Kasumi-1 (cell line): ENCODE data around the gene OTOF.

Experiments used
- DNase-seq, 2 experiments: peaks; one replicate each; lab custom pipeline; 2025; lab: John Stamatoyannopoulos, UW

Gene OTOF

GRCh38 chr2:26453421-26454329 lies 24.2 kb downstream of the OTOF start:
- no peak for DNase-seq

DNA sequence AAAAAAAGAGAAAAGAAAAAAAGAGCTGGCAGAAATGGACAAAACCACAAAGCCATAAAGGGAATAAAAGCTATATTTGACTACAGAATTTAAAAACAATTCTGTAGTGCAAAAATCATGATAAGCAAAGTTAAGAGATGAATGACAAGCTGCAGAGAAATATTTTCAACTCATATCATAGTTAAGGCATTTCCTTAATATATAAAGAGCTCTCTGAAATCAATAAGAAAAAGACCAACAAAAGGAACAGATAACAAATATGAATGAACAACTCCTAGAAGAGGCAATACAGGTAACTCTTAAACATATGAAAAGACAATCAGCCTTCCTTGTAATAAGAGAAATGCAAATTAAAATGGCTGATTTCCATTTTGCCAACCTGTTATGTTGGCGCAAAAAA lies 26.2 kb downstream of the OTOF start:
- no peak for DNase-seq

GRCh38 chr2:26450031-26450635 lies 27.8 kb downstream of the OTOF start:
- DNase-seq = no peak

- no peak for DNase-seq
Observed at GRCh38 chr2:26449278-26450030, 28.5 kb downstream of the OTOF start.

DNA sequence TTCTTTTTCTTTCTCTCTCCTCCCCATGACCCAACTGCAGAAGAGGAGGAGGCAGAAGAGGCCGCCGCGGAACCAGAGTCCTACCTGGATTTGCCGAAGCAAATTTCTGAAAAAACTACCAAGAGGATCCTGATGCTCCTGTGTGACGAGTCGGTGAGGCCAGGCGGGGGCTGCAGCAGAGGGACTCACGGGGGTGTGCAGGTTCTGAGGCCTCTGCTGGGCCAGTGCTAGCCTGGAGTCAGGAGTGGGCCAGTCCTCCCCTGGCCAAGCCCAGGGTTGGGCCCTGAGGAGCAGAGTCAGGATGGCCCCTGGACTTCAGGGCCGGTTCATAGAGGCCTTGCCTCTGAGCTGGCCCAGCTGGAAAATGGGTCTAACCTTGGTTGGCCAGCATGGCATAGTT lies 29.3 kb downstream of the OTOF start:
- DNase-seq = no peak

DNA sequence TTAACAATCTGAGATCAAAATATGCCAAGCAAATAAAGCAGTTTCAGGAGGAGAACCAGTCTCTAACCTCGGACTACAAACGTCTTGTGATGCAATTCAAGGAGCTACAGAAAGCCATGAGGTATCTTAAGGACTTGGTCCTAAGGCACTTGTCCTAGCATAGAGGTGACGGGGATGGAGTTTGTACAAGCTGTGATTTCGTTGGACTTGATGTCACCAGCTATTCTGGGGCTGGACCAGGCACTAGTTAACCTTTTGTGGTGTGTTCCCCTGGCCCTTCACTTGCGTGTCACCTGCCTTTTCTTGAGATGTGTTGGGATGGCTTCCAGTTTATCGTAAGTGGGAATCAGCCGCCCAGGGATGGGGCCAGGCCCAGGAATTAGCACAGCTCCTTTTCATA lies 33.7 kb downstream of the OTOF start:
- DNase-seq = no peak

DNA sequence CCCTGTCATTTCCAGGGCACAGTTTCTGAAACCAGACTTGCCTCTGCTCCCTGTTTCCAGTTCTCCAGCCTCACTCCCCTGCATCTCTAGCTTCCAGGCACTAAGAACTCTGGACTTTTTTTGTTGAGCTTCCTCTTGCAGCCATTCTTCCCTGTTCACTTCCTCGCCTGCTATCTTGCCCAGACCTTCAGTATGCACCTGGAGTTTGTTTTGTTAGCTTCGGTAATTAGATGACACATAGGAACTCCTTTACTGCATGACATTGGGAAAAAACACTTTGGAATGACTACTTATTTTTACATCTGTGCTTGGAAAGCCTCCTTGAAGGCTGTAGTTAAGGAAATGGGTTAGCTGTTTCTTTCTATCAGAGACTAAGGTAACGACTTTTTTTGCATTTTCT lies 35.2 kb downstream of the OTOF start:
- DNase-seq = no peak

GRCh38 chr2:26442301-26442700 lies 35.6 kb downstream of the OTOF start:
- no peak for DNase-seq

DNA sequence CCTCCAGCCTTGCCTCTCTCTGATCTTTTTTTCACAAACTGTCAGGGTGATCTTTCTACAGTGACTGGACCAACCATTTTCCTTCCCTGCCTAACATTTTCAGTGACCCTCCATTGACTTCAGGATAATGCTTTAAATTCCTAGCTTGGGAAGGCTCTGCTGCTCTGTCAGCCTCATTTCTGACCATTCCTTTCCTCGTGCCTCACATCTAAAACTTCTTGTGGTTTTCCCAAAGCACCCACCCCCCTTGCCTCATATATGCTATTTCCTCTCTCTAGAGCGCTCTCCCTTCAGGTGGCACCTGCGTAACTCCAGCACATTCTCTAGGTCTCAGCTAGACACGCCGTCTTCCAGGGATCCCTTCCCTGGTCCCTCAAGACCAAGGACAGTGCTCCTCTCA lies 39.0 kb downstream of the OTOF start:
- DNase-seq = no peak

DNA sequence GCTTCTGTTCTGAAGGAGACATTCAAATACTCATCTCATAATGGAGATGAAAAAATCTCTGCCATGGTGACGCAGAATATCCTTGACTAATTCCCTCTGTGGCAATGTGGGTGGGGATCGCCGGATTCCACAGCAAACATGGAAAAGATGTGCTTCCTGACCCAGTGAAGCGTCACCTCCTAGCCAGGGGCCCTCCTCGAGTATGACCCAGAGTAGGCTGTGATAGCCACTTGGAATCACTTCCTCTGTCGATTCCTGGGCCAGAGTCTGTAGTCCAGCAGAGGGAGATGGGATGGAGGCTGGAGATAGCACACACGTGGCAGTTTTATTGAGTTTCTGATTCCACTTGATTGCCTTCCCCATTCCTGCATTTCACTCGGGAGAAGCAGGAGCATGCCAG lies 39.4 kb downstream of the OTOF start:
- DNase-seq = no peak

- DNase-seq = no peak
Observed at GRCh38 chr2:26435106-26435505, 42.8 kb downstream of the OTOF start.

- no peak for DNase-seq
Observed at GRCh38 chr2:26432859-26433258, 45.1 kb downstream of the OTOF start.

GRCh38 chr2:26432363-26432762 lies 45.6 kb downstream of the OTOF start:
- DNase-seq = no peak

DNA sequence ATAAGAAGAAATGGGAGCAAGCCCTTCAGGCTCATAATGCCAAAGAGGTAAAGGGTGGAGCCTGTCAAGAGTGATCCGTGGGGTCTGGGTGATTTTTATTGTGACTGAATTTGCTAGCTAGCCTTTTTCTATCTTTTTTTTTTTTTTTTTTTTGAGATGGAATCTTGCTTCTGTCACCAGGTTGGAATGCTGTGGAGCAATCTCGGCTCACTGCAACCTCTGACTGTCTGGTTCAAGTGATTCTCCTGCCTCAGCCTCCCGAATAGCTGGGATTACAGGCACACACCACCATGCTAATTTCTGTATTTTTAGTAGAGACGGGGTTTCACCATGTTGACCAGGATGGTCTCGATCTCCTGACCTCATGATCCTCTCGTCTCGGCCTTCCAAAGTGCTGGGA lies 47.1 kb downstream of the OTOF start:
- DNase-seq = no peak

- DNase-seq = no peak
Observed at GRCh38 chr2:26429779-26430578, 47.9 kb downstream of the OTOF start.

DNA sequence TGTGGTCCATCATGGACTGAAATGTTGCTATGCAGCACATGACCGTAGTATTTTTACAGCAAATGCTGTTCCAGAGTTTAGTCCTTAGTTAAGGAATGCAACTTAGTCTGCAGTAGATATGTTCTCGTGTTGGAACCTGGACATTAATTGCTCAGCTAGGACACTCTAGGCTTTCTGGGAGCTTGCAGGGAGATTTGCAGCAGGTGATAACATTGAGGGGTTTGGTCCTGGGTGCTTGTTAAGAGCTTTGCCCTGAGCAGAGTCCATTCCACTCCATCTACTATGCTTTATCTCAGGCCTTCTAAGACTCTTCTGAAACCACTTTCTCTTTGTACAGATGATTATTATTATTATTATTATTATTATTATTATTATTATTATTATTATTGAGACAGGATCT lies 49.1 kb downstream of the OTOF start:
- no peak for DNase-seq

DNA sequence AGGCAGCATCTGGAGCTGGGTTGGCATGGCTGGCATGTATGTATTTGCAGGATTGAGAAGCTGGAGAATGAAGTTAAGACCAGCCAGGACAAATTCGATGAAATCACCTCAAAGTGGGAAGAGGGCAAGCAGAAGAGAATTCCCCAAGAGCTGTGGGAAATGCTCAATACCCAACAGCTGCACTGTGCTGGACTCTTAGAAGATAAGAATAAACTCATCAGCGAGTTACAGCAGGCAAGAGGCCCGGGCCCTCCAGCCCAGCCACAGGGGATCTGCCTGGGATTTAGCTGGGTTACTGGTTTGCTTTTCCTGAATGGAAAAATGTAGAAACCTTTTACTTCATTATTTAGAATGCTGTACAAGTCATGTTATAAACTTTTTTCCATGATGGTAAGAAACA lies 53.7 kb downstream of the OTOF start:
- no peak for DNase-seq

DNA sequence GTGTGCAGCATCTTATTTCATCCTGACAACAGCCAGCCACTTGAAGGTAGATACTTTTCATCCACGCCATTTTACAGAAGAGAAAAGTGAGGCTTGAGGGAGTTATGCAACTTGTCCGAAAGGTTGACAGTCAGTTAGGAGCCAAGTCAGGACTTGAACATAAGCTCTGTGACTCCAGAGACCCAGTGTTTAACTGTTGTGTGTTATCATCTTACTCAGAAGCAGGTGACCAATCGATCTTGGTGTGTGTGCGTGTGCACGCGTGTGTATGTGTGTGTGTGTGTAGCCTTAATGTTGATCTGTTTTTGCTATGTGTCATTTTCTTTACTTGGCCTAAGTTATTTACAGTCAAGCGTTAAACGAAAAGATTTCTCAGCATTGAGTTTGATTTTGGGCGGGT lies 54.2 kb downstream of the OTOF start:
- DNase-seq = no peak

- DNase-seq = no peak
Observed at GRCh38 chr2:26422947-26423629, 54.8 kb downstream of the OTOF start.

GRCh38 chr2:26421961-26422360 lies 56.0 kb downstream of the OTOF start:
- DNase-seq = no peak

DNA sequence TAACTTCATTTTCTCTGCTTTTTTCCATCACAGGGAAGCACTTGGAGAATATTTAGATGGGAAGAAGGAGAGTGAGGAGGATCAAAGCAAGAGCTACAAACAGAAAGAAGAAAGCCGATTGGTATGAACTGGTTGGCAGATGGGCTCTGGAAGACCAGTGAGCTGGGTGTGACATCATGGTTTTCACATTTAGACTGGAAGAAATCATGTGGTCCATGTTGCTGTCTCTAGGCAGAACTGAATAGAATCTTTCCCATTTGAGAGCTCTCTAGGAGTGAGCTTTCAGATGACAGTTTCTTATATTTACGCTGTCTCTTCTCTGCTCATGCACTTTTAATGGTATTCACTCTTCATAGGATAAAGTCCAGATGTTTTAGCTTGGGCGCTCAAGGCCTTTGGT lies 63.6 kb downstream of the OTOF start:
- DNase-seq = no peak
